K562 (cell line): ENCODE data around the gene ANXA4. TPM values are rescaled to one million over a fixed set of nuclear protein-coding genes. Genes with fewer than 3 reads are reported as not detected.
A peak's percentile ranks its signal among the peaks of the same experiment; 100 is the strongest.

Source experiments
- ARNT ChIP-seq, 2 experiments: fragments of 450-650 bp; IDR thresholded peaks; 2 replicates each; pipeline ENCODE4 v1.6.1; 2016; ENCODE audit warnings: mild to moderate bottlenecking in 1 of 2
- BACH1 ChIP-seq: fragments of 200-800 bp; sonication (Bioruptor generic); IDR thresholded peaks from 2 replicates; pipeline ENCODE4 v1.6.1; 2016; ENCODE audit warnings: missing genetic modification characterization, missing compliant biosample characterization
- CBX2 ChIP-seq: fragments of 200-600 bp; sonication (generic); IDR thresholded peaks from one replicate; pipeline ENCODE4 v1.6.1; 2012; ENCODE audit warnings: mild to moderate bottlenecking, low read length, inconsistent platforms; ENCODE audit not compliant: insufficient read depth, poor library complexity, severe bottlenecking
- CEBPB ChIP-seq: fragments of 450-650 bp; IDR thresholded peaks from 2 replicates; pipeline ENCODE4 v1.6.1; 2016; ENCODE audit warnings: missing genetic modification characterization, missing compliant biosample characterization
- CHD1 ChIP-seq: fragments of 200-600 bp; sonication (generic); IDR thresholded peaks from one replicate; pipeline ENCODE4 v1.6.1; 2012; ENCODE audit warnings: mild to moderate bottlenecking, moderate library complexity, low read length, inconsistent platforms
- E2F6 ChIP-seq, 2 experiments: IDR thresholded peaks; 2 replicates each; pipeline ENCODE4 v1.6.1; 2011; ENCODE audit warnings: borderline replicate concordance in 1 of 2, control low read depth in 1 of 2, low read depth in 1 of 2, low read length in 1 of 2, mild to moderate bottlenecking in 1 of 2, mixed read lengths in 1 of 2, moderate library complexity in 1 of 2; ENCODE audit not compliant: insufficient read depth in 1 of 2, insufficient read length in 1 of 2, poor library complexity in 1 of 2, severe bottlenecking in 1 of 2; ENCODE audit errors: extremely low read depth in 1 of 2
- ELK1 ChIP-seq: sonication (generic); formaldehyde crosslinking; IDR thresholded peaks from 2 replicates; pipeline ENCODE4 v1.8.1; 2022; ENCODE audit warnings: missing genetic modification reagents
- ERF ChIP-seq: fragments of 450-650 bp; formaldehyde crosslinking; IDR thresholded peaks from 2 replicates; pipeline ENCODE4 v1.4.0; 2020; ENCODE audit warnings: mild to moderate bottlenecking, mixed read lengths
- MAFG ChIP-seq: fragments of 450-650 bp; conservative IDR thresholded peaks from 2 replicates; pipeline ENCODE4 v1.6.1; 2016; ENCODE audit warnings: missing genetic modification characterization, missing compliant biosample characterization
- POLR2G ChIP-seq: fragments of 200-400 bp; formaldehyde crosslinking; IDR thresholded peaks from 2 replicates; pipeline ENCODE4 v1.6.1; 2017; ENCODE audit warnings: low read depth, mild to moderate bottlenecking, antibody characterized with exemption, low read length, moderate library complexity
- PURB ChIP-seq: sonication (generic); formaldehyde crosslinking; IDR thresholded peaks from 2 replicates; pipeline ENCODE4 v1.9.0; 2021; ENCODE audit warnings: low read depth, mild to moderate bottlenecking, missing genetic modification reagents
- RFX7 ChIP-seq: fragments of 250-450 bp; sonication (Bioruptor Pico); IDR thresholded peaks from 2 replicates; pipeline ENCODE4 v1.5.1; 2021; ENCODE audit warnings: mild to moderate bottlenecking
- SMAD1 ChIP-seq: fragments of 150-350 bp; IDR thresholded peaks from 2 replicates; pipeline ENCODE4 v1.6.1; 2014; ENCODE audit warnings: low read length, low read depth; ENCODE audit not compliant: partially characterized antibody
- SMARCA4 ChIP-seq: fragments of 450-650 bp; IDR thresholded peaks from 2 replicates; pipeline ENCODE4 v1.6.1; 2016
- TCF3 ChIP-seq: sonication (generic); formaldehyde crosslinking; IDR thresholded peaks from 2 replicates; pipeline ENCODE4 v1.4.0; 2020; ENCODE audit warnings: mild to moderate bottlenecking, missing genetic modification reagents
- ZBTB17 ChIP-seq: fragments of 450-650 bp; formaldehyde crosslinking; IDR thresholded peaks from 2 replicates; pipeline ENCODE4 v1.4.0; 2020; ENCODE audit warnings: mild to moderate bottlenecking
- ZBTB34 ChIP-seq: fragments of 250-450 bp; sonication (Bioruptor Pico); IDR thresholded peaks from 2 replicates; pipeline ENCODE4 v1.8.0; 2021; ENCODE audit warnings: mild to moderate bottlenecking, moderate library complexity
- ZC3H8 ChIP-seq: fragments of 450-650 bp; IDR thresholded peaks from 2 replicates; pipeline ENCODE4 v1.6.1; 2017
- ZNF41 ChIP-seq: fragments of 250-450 bp; sonication (Bioruptor Pico); conservative IDR thresholded peaks from 2 replicates; pipeline ENCODE4 v1.4.0; 2020; ENCODE audit warnings: mild to moderate bottlenecking
- ZNF766 ChIP-seq: fragments of 200-800 bp; sonication (Bioruptor generic); conservative IDR thresholded peaks from 2 replicates; pipeline ENCODE4 v1.6.1; 2016; ENCODE audit warnings: missing genetic modification characterization, missing compliant biosample characterization
- ZNF778 ChIP-seq: fragments of 450-650 bp; formaldehyde crosslinking; IDR thresholded peaks from 2 replicates; pipeline ENCODE4 v1.4.0; 2020; ENCODE audit warnings: mild to moderate bottlenecking, moderate library complexity
- polyA plus RNA-seq, 8 experiments: library from polyadenylated mRNA; depleted of rRNA in 4 of 8; stranded (reverse) in 5 of 8; unstranded in 3 of 8; fragments of >200 nt; fragmentation: Nextera tagmentation in 2 of 8; fragmentation: Illumina TruSeq in 1 of 8; extraction: Ambion mirVana in 2 of 8; extraction: Trizol in 1 of 8; gene quantifications; 2 replicates each; pipeline versions ENCODE4 v1.2.1 to v1.2.3, GENCODE V29; 2011 to 2014; ENCODE audit warnings: inconsistent platforms in 1 of 8, missing spikeins in 1 of 8
- total RNA-seq, 7 experiments: library from RNA; depleted of rRNA in 6 of 7; stranded (reverse); fragments of >200 nt in 6 of 7; fragmentation: Illumina TruSeq in 2 of 7; extraction: Trizol in 2 of 7; gene quantifications; 2 replicates each; pipeline versions ENCODE4 v1.2.1 to v1.2.3, GENCODE V29; 2011 to 2021; ENCODE audit warnings: low replicate concordance in 1 of 7
- TF ChIP-seq, protein P1 (sequence below): IDR thresholded peaks from 2 replicates; pipeline ENCODE4 v1.6.1; 2014; ENCODE audit warnings: antibody characterized with exemption
- TF ChIP-seq, protein P2 (sequence below): fragments of 250-450 bp; sonication (Bioruptor Pico); IDR thresholded peaks from 2 replicates; pipeline ENCODE4 v1.5.0; 2020; ENCODE audit warnings: mild to moderate bottlenecking

The ANXA4 gene
- total and polyA plus RNA-seq, 9 of the 15 experiments (the other 6 are each of a cell fraction or from before 2014, with no cell fraction given) = 3.4 to 13.6 (median 11.6) TPM

DNA sequence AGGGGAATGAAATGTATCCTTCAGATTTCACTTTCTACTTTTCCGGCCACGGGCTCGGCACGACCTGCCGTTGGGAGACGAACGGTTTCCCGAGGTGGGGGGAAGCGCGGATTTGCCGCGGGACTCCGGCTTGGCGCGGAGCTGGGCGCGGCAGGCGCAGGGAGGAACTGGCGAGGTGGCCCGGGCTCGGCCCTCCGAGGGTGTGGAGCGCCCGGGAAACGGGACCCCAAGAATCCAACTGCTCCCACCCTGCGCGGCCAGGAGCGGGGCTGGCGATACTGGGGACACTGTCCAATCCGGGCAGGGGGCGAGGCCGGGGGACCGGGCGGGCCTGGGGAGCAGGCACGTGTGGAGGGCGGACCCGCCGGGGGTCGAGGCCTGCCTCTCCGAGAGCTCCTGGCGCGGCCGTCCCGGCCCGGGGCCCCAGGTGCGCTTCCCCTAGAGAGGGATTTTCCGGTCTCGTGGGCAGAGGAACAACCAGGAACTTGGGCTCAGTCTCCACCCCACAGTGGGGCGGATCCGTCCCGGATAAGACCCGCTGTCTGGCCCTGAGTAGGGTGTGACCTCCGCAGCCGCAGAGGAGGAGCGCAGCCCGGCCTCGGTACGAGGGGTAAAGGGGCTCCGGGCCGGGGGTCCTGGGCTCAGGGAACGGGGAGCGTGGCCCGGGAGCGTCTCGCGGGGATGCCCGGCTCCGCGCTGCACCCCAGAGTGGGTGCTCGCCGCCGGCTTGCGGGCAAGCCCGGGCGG lies at the start of gene ANXA4 (continued):
- no peak for TF ChIP-seq ZNF766 (CRISPR knock-in tag)
- no peak for TF ChIP-seq ZBTB34 (CRISPR knock-in tag)
- TF ChIP-seq CEBPB (tag) = no peak
- TF ChIP-seq, protein P1, sequence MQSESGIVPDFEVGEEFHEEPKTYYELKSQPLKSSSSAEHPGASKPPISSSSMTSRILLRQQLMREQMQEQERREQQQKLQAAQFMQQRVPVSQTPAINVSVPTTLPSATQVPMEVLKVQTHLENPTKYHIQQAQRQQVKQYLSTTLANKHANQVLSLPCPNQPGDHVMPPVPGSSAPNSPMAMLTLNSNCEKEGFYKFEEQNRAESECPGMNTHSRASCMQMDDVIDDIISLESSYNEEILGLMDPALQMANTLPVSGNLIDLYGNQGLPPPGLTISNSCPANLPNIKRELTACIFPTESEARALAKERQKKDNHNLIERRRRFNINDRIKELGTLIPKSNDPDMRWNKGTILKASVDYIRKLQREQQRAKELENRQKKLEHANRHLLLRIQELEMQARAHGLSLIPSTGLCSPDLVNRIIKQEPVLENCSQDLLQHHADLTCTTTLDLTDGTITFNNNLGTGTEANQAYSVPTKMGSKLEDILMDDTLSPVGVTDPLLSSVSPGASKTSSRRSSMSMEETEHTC = 0 out of 2 replicates have a peak, but pooled peaks have one; percentile 1
- TF ChIP-seq, protein P2, sequence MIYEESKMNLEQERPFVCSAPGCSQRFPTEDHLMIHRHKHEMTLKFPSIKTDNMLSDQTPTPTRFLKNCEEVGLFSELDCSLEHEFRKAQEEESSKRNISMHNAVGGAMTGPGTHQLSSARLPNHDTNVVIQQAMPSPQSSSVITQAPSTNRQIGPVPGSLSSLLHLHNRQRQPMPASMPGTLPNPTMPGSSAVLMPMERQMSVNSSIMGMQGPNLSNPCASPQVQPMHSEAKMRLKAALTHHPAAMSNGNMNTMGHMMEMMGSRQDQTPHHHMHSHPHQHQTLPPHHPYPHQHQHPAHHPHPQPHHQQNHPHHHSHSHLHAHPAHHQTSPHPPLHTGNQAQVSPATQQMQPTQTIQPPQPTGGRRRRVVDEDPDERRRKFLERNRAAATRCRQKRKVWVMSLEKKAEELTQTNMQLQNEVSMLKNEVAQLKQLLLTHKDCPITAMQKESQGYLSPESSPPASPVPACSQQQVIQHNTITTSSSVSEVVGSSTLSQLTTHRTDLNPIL (CRISPR knock-in tag) = no peak
- 0 out of 2 replicates have a peak, but pooled peaks have one; percentile 5 for TF ChIP-seq SMARCA4
- TF ChIP-seq RFX7 (CRISPR knock-in tag) = no peak
- no peak for TF ChIP-seq ZNF41
- no peak for TF ChIP-seq CBX2
- TF ChIP-seq TCF3 (CRISPR knock-in tag) = no peak
- TF ChIP-seq CHD1 = no peak
- no peak for TF ChIP-seq ZC3H8
- TF ChIP-seq ZBTB17 (CRISPR knock-in tag) = peak; percentile 4; the same call in 1 of the 2 replicates
- no peak for TF ChIP-seq SMAD1
- TF ChIP-seq MAFG (tag) = no peak
- peak; percentile 64 to 83 for TF ChIP-seq E2F6 (IDR thresholded peaks at IDR 0.05; ENCODE audit: borderline replicate concordance in 1 of 2, extremely low read depth in 1 of 2, insufficient read depth in 1 of 2, insufficient read length in 1 of 2, low read depth in 1 of 2, low read length in 1 of 2, poor library complexity in 1 of 2, severe bottlenecking in 1 of 2)
- no peak for TF ChIP-seq ERF (CRISPR knock-in tag)
- no peak for TF ChIP-seq BACH1 (tag)
- TF ChIP-seq ELK1 (CRISPR knock-in tag) = no peak
- TF ChIP-seq POLR2G = peak; percentile 89
- TF ChIP-seq ZNF778 = no peak
- TF ChIP-seq PURB = no peak
- TF ChIP-seq ARNT (IDR thresholded peaks at IDR 0.05) = no peak
